ENCODE measurements around the gene ACOT13. TPM values are rescaled to one million over a fixed set of nuclear protein-coding genes. Genes with fewer than 3 reads are reported as not detected.
"Not testable (repeated sequence)": the region's sequence is repeated elsewhere in the genome, so short reads cannot be mapped to it uniquely, and the experiment has no call there.

ACOT13 gene
- polyA plus RNA-seq, 2 donors: 8.7 to 21.8 TPM

DNA sequence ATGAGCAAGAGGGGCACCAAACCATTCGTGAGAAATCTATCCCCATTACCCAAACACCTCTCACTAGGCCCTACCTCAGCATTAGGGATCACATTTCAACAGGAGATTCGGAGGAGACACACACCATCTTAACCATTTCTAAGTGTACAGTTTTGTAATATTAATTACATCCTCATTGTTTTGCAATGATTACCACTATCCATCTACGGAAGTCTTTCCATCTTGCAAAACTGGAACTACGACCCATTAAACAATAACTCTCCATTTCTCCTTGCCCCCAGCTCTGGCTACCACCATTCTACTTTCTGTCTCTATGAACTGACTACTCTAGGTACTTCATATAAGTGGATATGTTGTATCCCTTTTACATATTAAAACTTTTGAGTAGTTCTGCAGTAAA, 20.1 kb downstream of the ACOT13 start:
- WGBS, 2 donors: 86 to 92% methylated on average over 4 of the region's 4 CpGs
- Histone ChIP-seq H3K36me3 (ENCODE audit: control insufficient read depth in 2 of 2, insufficient read depth in 2 of 2, low read length in 1 of 2) (no peaks in the 10 kb centered on the region), H3K27ac (ENCODE audit: low read depth in 2 of 2, low read length in 1 of 2) (no peak overlapping the region)

DNA sequence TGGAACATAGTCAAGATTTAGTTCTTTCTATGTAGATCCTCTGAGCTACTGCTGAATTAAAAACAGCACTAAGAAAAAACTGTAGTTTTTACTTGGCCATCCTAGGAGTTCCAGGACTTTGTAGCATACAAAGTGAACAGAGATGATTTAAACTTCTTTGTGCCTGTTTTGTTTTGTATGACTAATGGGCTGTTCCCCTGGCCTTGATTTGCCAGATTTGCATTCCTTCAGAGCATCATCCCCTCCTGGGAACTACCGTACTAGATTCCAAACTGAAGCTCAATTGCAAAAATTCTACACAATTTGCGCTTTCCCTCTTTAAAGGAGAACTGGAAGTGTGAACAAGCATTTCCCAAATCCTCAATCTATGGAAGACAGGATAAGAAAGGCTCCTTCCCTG, 23.1 kb downstream of the ACOT13 start:
- Histone ChIP-seq H3K4me3 (ENCODE audit: low read depth in 1 of 2, low read length in 2 of 2) (no peak overlapping the region), H3K27ac (ENCODE audit: low read depth in 2 of 2, low read length in 1 of 2) (no peak overlapping the region), H3K9me3 (ENCODE audit: control insufficient read depth in 2 of 2, insufficient read depth in 1 of 2, low read depth in 1 of 2, low read length in 1 of 2) (no peaks in the 10 kb centered on the region), H3K4me1 (ENCODE audit: control insufficient read depth in 2 of 2, insufficient read depth in 2 of 2, low read length in 1 of 2) (no peaks in the 10 kb centered on the region), H3K36me3 (ENCODE audit: control insufficient read depth in 2 of 2, insufficient read depth in 2 of 2, low read length in 1 of 2) (no peaks in the 10 kb centered on the region), H3K27me3 (ENCODE audit: control insufficient read depth in 1 of 2, insufficient read depth in 2 of 2, low read length in 2 of 2) (no peaks in the 10 kb centered on the region)
- WGBS, 2 donors: 77 to 86% methylated on average over 2 of the region's 2 CpGs

More for the DNA sequence above, 20.1 kb downstream of the ACOT13 start:
- Histone ChIP-seq H3K27me3 (ENCODE audit: control insufficient read depth in 1 of 2, insufficient read depth in 2 of 2, low read length in 2 of 2) (no peaks in the 10 kb centered on the region), H3K4me1 (ENCODE audit: control insufficient read depth in 2 of 2, insufficient read depth in 2 of 2, low read length in 1 of 2) (no peaks in the 10 kb centered on the region), H3K4me3 (ENCODE audit: low read depth in 1 of 2, low read length in 2 of 2) (no peak overlapping the region), H3K9me3 (ENCODE audit: control insufficient read depth in 2 of 2, insufficient read depth in 1 of 2, low read depth in 1 of 2, low read length in 1 of 2) (no peaks in the 10 kb centered on the region)

DNA sequence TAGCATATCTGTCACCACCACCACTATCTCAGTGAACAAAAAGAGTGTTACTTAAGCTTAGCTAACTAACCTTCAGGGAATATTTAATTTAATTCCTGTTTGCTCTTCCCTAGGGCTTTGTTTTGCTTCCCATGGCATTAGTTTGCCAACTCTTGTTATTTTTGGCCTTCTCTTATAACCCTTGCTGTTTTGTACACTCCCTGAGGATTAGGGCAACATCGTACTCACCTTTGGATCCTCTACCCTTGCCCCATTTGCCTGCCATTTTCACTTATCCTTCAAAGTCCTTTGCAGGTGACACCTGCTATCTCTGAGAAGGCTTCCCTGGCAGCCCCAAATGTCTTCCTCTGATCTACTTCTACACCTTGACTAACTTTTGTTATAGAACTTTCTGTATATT, 23.7 kb downstream of the ACOT13 start:
- no peaks in the 10 kb centered on the region for H3K9me3 ChIP-seq (ENCODE audit: control insufficient read depth in 2 of 2, insufficient read depth in 1 of 2, low read depth in 1 of 2, low read length in 1 of 2)
- H3K4me1 ChIP-seq (ENCODE audit: control insufficient read depth in 2 of 2, insufficient read depth in 2 of 2, low read length in 1 of 2): no peaks in the 10 kb centered on the region
- H3K27me3 ChIP-seq (ENCODE audit: control insufficient read depth in 1 of 2, insufficient read depth in 2 of 2, low read length in 2 of 2): no peaks in the 10 kb centered on the region
- H3K4me3 ChIP-seq (ENCODE audit: low read depth in 1 of 2, low read length in 2 of 2): no peak overlapping the region
- WGBS, 2 donors: 40 to 62% methylated on average over 1 of the region's 1 CpG
- no peaks in the 10 kb centered on the region for H3K36me3 ChIP-seq (ENCODE audit: control insufficient read depth in 2 of 2, insufficient read depth in 2 of 2, low read length in 1 of 2)
- H3K27ac ChIP-seq (ENCODE audit: low read depth in 2 of 2, low read length in 1 of 2): no peak overlapping the region

DNA sequence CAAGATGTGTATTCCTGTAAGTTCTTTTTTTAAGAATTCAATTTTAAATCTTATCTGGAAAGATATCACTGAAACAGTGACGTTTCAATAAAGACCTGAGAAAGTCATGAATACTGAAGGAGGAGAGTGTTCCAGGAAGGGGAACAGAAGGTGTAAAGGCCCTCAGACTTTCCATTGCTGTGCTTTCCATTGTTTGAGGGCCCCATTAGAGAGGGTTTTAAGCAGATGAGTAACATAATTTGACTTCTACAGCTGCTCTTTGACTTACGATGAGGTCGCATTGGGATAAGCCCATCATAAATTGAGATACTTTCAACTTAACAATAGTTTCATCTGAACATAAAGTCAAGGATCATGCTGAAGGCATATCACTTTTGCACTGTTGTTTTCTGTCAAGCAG, 24.7 kb downstream of the ACOT13 start:
- H3K27ac ChIP-seq (ENCODE audit: low read depth in 2 of 2, low read length in 1 of 2): no peak overlapping the region
- no peaks in the 10 kb centered on the region for H3K9me3 ChIP-seq (ENCODE audit: control insufficient read depth in 2 of 2, insufficient read depth in 1 of 2, low read depth in 1 of 2, low read length in 1 of 2)
- 84 to 86% methylated on average over 3 of the region's 3 CpGs for WGBS, 2 donors
- no peaks in the 10 kb centered on the region for H3K36me3 ChIP-seq (ENCODE audit: control insufficient read depth in 2 of 2, insufficient read depth in 2 of 2, low read length in 1 of 2)
- no peak overlapping the region for H3K4me3 ChIP-seq (ENCODE audit: low read depth in 1 of 2, low read length in 2 of 2)
- H3K4me1 ChIP-seq (ENCODE audit: control insufficient read depth in 2 of 2, insufficient read depth in 2 of 2, low read length in 1 of 2): no peaks in the 10 kb centered on the region
- no peaks in the 10 kb centered on the region for H3K27me3 ChIP-seq (ENCODE audit: control insufficient read depth in 1 of 2, insufficient read depth in 2 of 2, low read length in 2 of 2)

DNA sequence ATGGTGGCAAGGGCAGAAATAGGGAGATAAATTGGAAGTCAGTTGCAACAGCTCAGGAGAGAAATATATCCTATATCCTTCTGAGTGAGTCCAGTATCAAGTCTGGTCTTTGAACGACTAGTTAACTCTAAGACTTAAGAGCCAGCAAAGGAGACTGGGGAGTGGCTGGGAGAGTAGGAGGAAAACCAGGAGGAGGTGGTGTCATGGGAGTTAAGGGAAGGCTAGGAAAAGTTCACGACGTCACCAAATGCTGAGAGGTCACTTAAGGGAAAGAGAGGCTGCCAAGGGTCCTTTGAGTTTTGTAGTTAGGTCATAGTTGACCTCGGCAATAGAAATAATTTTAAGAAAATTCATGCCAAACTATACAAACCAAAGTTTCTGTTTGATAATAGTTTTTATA, 25.1 kb downstream of the ACOT13 start:
- WGBS, 2 donors: 74 to 76% methylated on average over 4 of the region's 4 CpGs
- Histone ChIP-seq H3K27ac (ENCODE audit: low read depth in 2 of 2, low read length in 1 of 2) (no peak overlapping the region), H3K36me3 (ENCODE audit: control insufficient read depth in 2 of 2, insufficient read depth in 2 of 2, low read length in 1 of 2) (no peaks in the 10 kb centered on the region), H3K4me3 (ENCODE audit: low read depth in 1 of 2, low read length in 2 of 2) (no peak overlapping the region), H3K27me3 (ENCODE audit: control insufficient read depth in 1 of 2, insufficient read depth in 2 of 2, low read length in 2 of 2) (no peaks in the 10 kb centered on the region), H3K9me3 (ENCODE audit: control insufficient read depth in 2 of 2, insufficient read depth in 1 of 2, low read depth in 1 of 2, low read length in 1 of 2) (no peaks in the 10 kb centered on the region), H3K4me1 (ENCODE audit: control insufficient read depth in 2 of 2, insufficient read depth in 2 of 2, low read length in 1 of 2) (no peaks in the 10 kb centered on the region)

DNA sequence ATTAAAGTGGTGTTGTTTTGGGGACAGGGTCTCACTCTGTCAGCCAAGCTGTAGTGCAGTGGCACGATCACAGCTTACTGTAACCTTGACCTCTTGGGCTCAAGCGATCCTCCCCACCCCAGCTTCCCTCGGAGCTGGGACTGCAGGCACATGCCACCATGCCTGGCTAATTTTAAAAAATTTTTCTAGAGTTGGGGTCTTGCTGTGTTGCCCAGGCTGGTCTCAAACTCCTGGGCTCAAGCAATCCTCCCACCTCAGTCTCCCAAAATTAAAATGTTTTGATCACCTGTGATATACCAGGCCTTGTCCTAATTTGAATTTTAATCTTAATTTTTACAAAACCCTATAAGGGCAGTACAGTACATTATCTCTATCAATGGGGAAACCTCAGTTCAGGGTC, 25.5 kb downstream of the ACOT13 start:
- H3K9me3 ChIP-seq (ENCODE audit: control insufficient read depth in 2 of 2, insufficient read depth in 1 of 2, low read depth in 1 of 2, low read length in 1 of 2): no peaks in the 10 kb centered on the region
- no peak overlapping the region for H3K27ac ChIP-seq (ENCODE audit: low read depth in 2 of 2, low read length in 1 of 2)
- WGBS, 2 donors: 89 to 91% methylated on average over 3 of the region's 3 CpGs
- H3K4me1 ChIP-seq (ENCODE audit: control insufficient read depth in 2 of 2, insufficient read depth in 2 of 2, low read length in 1 of 2): no peaks in the 10 kb centered on the region
- no peak overlapping the region for H3K4me3 ChIP-seq (ENCODE audit: low read depth in 1 of 2, low read length in 2 of 2)
- H3K36me3 ChIP-seq (ENCODE audit: control insufficient read depth in 2 of 2, insufficient read depth in 2 of 2, low read length in 1 of 2): no peaks in the 10 kb centered on the region
- H3K27me3 ChIP-seq (ENCODE audit: control insufficient read depth in 1 of 2, insufficient read depth in 2 of 2, low read length in 2 of 2): no peaks in the 10 kb centered on the region

DNA sequence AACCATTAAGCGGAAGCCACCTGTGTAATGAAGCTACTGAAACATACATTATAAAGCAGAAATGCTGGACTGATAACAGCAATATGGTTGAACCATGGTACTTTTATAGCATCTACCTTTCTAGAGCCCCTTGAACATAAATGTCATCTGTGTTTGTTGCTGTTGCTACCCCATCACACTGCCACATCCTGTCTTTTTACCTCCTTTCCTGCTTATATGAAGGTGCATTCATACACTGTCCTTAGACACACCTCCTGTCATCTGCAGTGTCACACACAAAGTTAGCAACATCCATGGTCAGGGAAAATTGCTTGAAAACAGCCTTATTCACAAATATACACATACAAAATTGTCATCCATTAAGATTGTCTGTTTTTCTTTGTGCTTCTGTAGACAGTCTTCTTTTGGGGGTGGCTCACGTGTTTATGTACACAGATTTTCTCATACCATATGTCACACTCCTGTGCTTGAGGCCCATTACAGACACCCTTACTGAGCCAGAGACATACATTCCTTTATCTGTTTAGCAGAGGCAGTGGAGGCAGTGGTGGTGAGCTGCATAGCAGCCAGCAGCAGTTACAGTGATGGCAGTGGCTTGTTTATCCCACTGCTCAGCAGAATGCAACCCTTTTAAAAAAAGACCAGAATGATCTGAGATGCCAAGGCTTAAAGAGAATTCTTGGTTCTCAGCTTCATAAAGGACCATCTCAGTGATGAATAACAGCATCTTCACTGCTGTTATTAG, 26.1 kb downstream of the ACOT13 start:
- 89 to 90% methylated on average over 2 of the region's 2 CpGs for WGBS, 2 donors
- Histone ChIP-seq H3K27me3 (ENCODE audit: control insufficient read depth in 1 of 2, insufficient read depth in 2 of 2, low read length in 2 of 2) (no peaks in the 10 kb centered on the region), H3K4me1 (ENCODE audit: control insufficient read depth in 2 of 2, insufficient read depth in 2 of 2, low read length in 1 of 2) (no peaks in the 10 kb centered on the region), H3K4me3 (ENCODE audit: low read depth in 1 of 2, low read length in 2 of 2) (no peak overlapping the region), H3K36me3 (ENCODE audit: control insufficient read depth in 2 of 2, insufficient read depth in 2 of 2, low read length in 1 of 2) (no peaks in the 10 kb centered on the region), H3K27ac (ENCODE audit: low read depth in 2 of 2, low read length in 1 of 2) (no peak overlapping the region), H3K9me3 (ENCODE audit: control insufficient read depth in 2 of 2, insufficient read depth in 1 of 2, low read depth in 1 of 2, low read length in 1 of 2) (no peaks in the 10 kb centered on the region)

DNA sequence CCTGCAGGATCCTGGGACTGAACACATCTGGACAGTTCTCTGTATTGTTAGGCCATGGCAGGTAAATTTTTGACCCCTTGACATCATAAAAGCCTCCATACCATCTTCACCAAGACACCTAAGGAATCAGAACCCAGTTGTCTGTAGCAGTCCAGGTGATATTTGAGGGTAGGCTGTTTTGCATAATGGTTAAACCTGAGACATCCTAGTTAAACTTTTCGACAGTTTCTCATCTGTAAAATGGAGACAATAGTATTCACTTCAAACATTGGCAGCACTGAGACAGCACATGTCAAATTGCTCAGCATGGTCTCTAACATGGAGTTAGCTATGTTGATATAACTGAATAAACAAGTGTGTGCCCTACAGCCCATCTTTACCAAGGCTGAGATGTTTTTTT, 27.3 kb downstream of the ACOT13 start:
- Histone ChIP-seq H3K9me3 (ENCODE audit: control insufficient read depth in 2 of 2, insufficient read depth in 1 of 2, low read depth in 1 of 2, low read length in 1 of 2) (no peaks in the 10 kb centered on the region), H3K36me3 (ENCODE audit: control insufficient read depth in 2 of 2, insufficient read depth in 2 of 2, low read length in 1 of 2) (no peaks in the 10 kb centered on the region), H3K4me3 (ENCODE audit: low read depth in 1 of 2, low read length in 2 of 2) (no peak overlapping the region), H3K4me1 (ENCODE audit: control insufficient read depth in 2 of 2, insufficient read depth in 2 of 2, low read length in 1 of 2) (no peaks in the 10 kb centered on the region), H3K27ac (ENCODE audit: low read depth in 2 of 2, low read length in 1 of 2) (no peak overlapping the region), H3K27me3 (ENCODE audit: control insufficient read depth in 1 of 2, insufficient read depth in 2 of 2, low read length in 2 of 2) (no peaks in the 10 kb centered on the region)
- WGBS, 2 donors: 81 to 95% methylated on average over 1 of the region's 1 CpG

DNA sequence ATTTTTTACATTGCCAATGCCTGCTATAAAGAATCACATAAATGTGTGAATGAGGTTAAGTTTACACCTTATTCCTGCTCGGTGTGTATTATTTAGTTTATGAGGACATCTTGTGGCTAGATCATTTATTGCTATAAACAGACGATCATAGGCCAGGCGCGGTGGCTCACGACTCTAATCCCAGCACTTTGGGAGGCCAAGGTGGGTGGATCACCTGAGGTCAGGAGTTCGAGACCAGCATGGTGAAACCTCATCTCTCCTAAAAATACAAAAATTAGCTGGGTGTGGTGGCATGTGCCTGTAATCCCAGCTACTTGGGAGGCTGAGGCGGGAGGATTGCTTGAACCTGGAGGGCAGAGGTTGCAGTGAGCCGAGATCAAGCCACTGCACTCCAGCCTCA, 28.8 kb downstream of the ACOT13 start:
- H3K9me3 ChIP-seq (ENCODE audit: control insufficient read depth in 2 of 2, insufficient read depth in 1 of 2, low read depth in 1 of 2, low read length in 1 of 2); H3K36me3 ChIP-seq (ENCODE audit: control insufficient read depth in 2 of 2, insufficient read depth in 2 of 2, low read length in 1 of 2); H3K4me1 ChIP-seq (ENCODE audit: control insufficient read depth in 2 of 2, insufficient read depth in 2 of 2, low read length in 1 of 2); H3K27me3 ChIP-seq (ENCODE audit: control insufficient read depth in 1 of 2, insufficient read depth in 2 of 2, low read length in 2 of 2); H3K27ac ChIP-seq (ENCODE audit: low read depth in 2 of 2, low read length in 1 of 2); H3K4me3 ChIP-seq (ENCODE audit: low read depth in 1 of 2, low read length in 2 of 2): not testable (repeated sequence)
- WGBS, 2 donors: 27 to 28% methylated on average over 8 of the region's 8 CpGs

DNA sequence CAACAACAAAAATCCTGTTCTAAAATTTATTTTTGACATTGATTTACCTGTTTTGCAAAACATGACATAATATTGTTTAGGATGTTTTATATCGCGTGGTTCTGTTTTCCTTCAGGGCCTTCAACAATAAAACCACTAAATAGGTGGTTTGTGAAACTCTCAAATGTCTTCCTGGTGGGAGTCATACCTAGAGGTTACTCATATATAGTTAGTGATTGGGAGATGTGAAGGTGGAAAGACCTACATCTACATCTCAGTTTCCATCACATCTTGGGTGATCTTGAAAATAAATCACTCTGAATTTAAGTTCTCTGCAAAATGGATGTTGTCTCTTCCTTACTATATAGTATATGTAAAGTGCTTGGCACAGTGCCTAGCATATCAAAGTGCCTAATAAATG, 29.2 kb downstream of the ACOT13 start:
- Histone ChIP-seq H3K27me3 (ENCODE audit: control insufficient read depth in 1 of 2, insufficient read depth in 2 of 2, low read length in 2 of 2) (no peaks in the 10 kb centered on the region), H3K4me3 (ENCODE audit: low read depth in 1 of 2, low read length in 2 of 2) (no peak overlapping the region), H3K27ac (ENCODE audit: low read depth in 2 of 2, low read length in 1 of 2) (no peak overlapping the region), H3K36me3 (ENCODE audit: control insufficient read depth in 2 of 2, insufficient read depth in 2 of 2, low read length in 1 of 2) (no peaks in the 10 kb centered on the region), H3K4me1 (ENCODE audit: control insufficient read depth in 2 of 2, insufficient read depth in 2 of 2, low read length in 1 of 2) (no peaks in the 10 kb centered on the region), H3K9me3 (ENCODE audit: control insufficient read depth in 2 of 2, insufficient read depth in 1 of 2, low read depth in 1 of 2, low read length in 1 of 2) (no peaks in the 10 kb centered on the region)
- WGBS, 2 donors: 92% methylated on average over 2 of the region's 2 CpGs
